ENCODE measurements around the gene CENPN. TPM values are rescaled to one million over a fixed set of nuclear protein-coding genes. Genes with fewer than 3 reads are reported as not detected.

The CENPN gene
- total and polyA plus RNA-seq, 3 donors from 2014 or later, result 11.5 to 39.1 (median 19.3) TPM

- TF ChIP-seq, protein P1, sequence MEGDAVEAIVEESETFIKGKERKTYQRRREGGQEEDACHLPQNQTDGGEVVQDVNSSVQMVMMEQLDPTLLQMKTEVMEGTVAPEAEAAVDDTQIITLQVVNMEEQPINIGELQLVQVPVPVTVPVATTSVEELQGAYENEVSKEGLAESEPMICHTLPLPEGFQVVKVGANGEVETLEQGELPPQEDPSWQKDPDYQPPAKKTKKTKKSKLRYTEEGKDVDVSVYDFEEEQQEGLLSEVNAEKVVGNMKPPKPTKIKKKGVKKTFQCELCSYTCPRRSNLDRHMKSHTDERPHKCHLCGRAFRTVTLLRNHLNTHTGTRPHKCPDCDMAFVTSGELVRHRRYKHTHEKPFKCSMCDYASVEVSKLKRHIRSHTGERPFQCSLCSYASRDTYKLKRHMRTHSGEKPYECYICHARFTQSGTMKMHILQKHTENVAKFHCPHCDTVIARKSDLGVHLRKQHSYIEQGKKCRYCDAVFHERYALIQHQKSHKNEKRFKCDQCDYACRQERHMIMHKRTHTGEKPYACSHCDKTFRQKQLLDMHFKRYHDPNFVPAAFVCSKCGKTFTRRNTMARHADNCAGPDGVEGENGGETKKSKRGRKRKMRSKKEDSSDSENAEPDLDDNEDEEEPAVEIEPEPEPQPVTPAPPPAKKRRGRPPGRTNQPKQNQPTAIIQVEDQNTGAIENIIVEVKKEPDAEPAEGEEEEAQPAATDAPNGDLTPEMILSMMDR (IDR thresholded peaks at IDR 0.05), result no peak
- no peak for TF ChIP-seq POLR2A (IDR thresholded peaks at IDR 0.05)
- H3K9me3 ChIP-seq, result no peaks in the 10 kb centered on the region
- DNase-seq, result no peak
- intact Hi-C loops (cut with DNase I; ENCODE audit: low total_unique reads), result loop anchor here (10.0 kb wide), 1 partner anchor 65 kb away; no protein-coding TSS in a partner anchor
- WGBS, 2 donors, result 43 to 67% methylated on average over 2 of the region's 2 CpGs
- H3K27me3 ChIP-seq, result no peaks in the 10 kb centered on the region
- no peak overlapping the region for H3K4me3 ChIP-seq
- no peaks in the 10 kb centered on the region for H3K36me3 ChIP-seq (ENCODE audit: low read depth, missing control alignments)
- H3K27ac ChIP-seq, result no peak overlapping the region
- H3K4me1 ChIP-seq, result no peaks in the 10 kb centered on the region
Measured at GRCh38 chr16:80989801-80990200, 17.2 kb upstream of the CENPN start.

GRCh38 chr16:80990577-80990976, 16.4 kb upstream of the CENPN start:
- intact Hi-C loops (cut with DNase I; ENCODE audit: low total_unique reads), result no loop called here
- no peaks in the 10 kb centered on the region for H3K27me3 ChIP-seq
- no peak overlapping the region for H3K27ac ChIP-seq
- no peaks in the 10 kb centered on the region for H3K9me3 ChIP-seq
- H3K36me3 ChIP-seq (ENCODE audit: low read depth, missing control alignments), result no peaks in the 10 kb centered on the region
- DNase-seq, result no peak
- H3K4me1 ChIP-seq, result no peaks in the 10 kb centered on the region
- TF ChIP-seq, protein P1 (IDR thresholded peaks at IDR 0.05), result no peak
- no peak for TF ChIP-seq POLR2A (IDR thresholded peaks at IDR 0.05)
- WGBS, 2 donors, result 75 to 81% methylated on average over 3 of the region's 3 CpGs
- no peak overlapping the region for H3K4me3 ChIP-seq

GRCh38 chr16:80990978-80991377, 16.0 kb upstream of the CENPN start:
- Histone ChIP-seq H3K9me3 (no peaks in the 10 kb centered on the region), H3K4me1 (no peaks in the 10 kb centered on the region), H3K27me3 (no peaks in the 10 kb centered on the region), H3K27ac (no peak overlapping the region), H3K36me3 (ENCODE audit: low read depth, missing control alignments) (no peaks in the 10 kb centered on the region), H3K4me3 (no peak overlapping the region)
- intact Hi-C loops (cut with DNase I; ENCODE audit: low total_unique reads), result no loop called here
- TF ChIP-seq, protein P1 (IDR thresholded peaks at IDR 0.05), result no peak
- TF ChIP-seq POLR2A (IDR thresholded peaks at IDR 0.05), result no peak
- no peak for DNase-seq
- WGBS, 2 donors, result 68 to 85% methylated on average over 2 of the region's 2 CpGs

DNA sequence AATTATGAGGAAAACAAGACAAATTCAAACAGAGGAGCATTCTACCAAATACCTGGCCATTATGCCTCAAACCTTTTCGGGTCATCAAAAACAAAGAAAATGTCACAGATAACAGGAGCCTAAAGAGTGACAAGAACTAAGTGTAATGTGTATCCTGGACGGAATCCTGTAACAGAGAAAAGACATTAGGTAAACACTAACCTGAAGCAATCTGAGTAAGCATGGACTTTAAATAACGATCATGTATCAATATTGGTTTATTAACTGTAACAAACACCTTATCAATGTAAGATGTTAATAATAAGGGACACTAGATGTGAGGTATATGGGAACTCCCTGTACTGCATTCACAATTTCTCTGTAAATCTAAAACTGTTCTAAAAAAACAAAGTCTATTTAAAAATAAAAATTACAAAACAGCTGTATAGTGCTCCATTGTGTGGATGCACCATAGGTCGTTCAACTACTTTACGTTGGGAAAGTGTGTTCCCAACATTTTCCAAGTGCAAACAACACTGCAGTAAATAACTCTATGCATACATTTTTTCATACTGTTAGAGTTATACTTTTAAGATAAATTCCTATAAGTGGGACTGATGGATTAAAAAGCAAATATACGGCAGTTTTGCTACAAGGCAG, 15.1 kb upstream of the CENPN start:
- Histone ChIP-seq H3K27ac (no peak overlapping the region), H3K4me1 (no peaks in the 10 kb centered on the region), H3K27me3 (no peaks in the 10 kb centered on the region), H3K9me3 (no peaks in the 10 kb centered on the region), H3K4me3 (no peak overlapping the region), H3K36me3 (ENCODE audit: low read depth, missing control alignments) (no peaks in the 10 kb centered on the region)
- WGBS, 2 donors, result 53 to 65% methylated on average over 6 of the region's 6 CpGs
- no peak for DNase-seq
- TF ChIP-seq POLR2A (IDR thresholded peaks at IDR 0.05), result no peak
- TF ChIP-seq, protein P1 (IDR thresholded peaks at IDR 0.05), result no peak
- intact Hi-C loops (cut with DNase I; ENCODE audit: low total_unique reads), result no loop called here

DNA sequence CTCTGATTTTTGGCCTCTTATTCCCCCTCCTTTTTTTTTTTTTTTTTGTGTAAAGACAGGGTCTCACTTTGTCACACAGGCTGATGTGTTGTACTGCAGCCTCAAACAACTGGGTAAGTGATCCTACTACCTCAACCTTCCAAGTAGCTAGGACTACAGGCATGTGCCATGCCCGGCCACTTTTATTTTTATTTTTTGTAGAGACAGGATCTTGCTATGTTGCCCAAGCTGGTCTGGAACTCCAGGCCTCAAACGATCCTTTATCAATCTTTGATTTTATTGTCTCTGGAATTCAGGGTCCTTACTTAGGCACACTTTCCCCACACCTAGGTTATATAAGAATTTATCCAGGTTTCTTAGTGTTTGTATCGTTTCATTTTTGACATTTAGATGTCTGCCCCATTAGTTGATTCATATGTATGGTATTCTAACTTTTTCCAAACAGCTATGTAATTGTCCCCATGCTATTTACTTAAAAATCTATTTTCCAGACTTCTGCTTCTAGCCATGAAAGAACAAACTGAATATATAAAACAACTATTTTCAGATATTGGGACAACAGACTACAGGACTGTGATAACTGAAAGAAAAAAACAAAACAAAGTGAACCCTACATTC, 14.2 kb upstream of the CENPN start:
- H3K27ac ChIP-seq, result no peak overlapping the region
- no peaks in the 10 kb centered on the region for H3K36me3 ChIP-seq (ENCODE audit: low read depth, missing control alignments)
- no peak for DNase-seq
- no peaks in the 10 kb centered on the region for H3K9me3 ChIP-seq
- H3K4me3 ChIP-seq, result no peak overlapping the region
- H3K27me3 ChIP-seq, result no peaks in the 10 kb centered on the region
- TF ChIP-seq, protein P1 (IDR thresholded peaks at IDR 0.05), result no peak
- no peak for TF ChIP-seq POLR2A (IDR thresholded peaks at IDR 0.05)
- intact Hi-C loops (cut with DNase I; ENCODE audit: low total_unique reads), result no loop called here
- no peaks in the 10 kb centered on the region for H3K4me1 ChIP-seq
- 48 to 67% methylated on average over 3 of the region's 3 CpGs for WGBS, 2 donors

Measured in testis (tissue), 3 donors.